ENCODE results near the gene OR1L4. TPM values are rescaled to one million over a fixed set of nuclear protein-coding genes. Genes with fewer than 3 reads are reported as not detected.

The OR1L4 gene
- total RNA-seq, 2 experiments from 2014 or later, result not detected

GRCh38 chr9:122754825-122755224, 31.0 kb downstream of the OR1L4 start:
- CTCF ChIA-PET (ENCODE audit: unreplicated experiment), result no interaction called here
- no peak overlapping the region for H3K4me2 ChIP-seq (ENCODE audit: low read length)
- no TSS peak for BruUV-seq (replicated peaks)
- no peaks in the 10 kb centered on the region for H4K20me1 ChIP-seq (ENCODE audit: insufficient read depth, low read length)
- H3K9me2 ChIP-seq (ENCODE audit: insufficient read depth, low read length), result no peaks in the 10 kb centered on the region
- DNase-seq (ENCODE audit: low spot score), result no peak
- H3K79me2 ChIP-seq (ENCODE audit: insufficient read depth, low read depth, low read length), result no peaks in the 10 kb centered on the region
- H3K4me1 ChIP-seq (ENCODE audit: insufficient read depth, low read length, poor library complexity, severe bottlenecking), result no peaks in the 10 kb centered on the region
- H2AFZ ChIP-seq (ENCODE audit: low read length), result no peak overlapping the region
- intact Hi-C loops (cut with micrococcal nuclease; ENCODE audit: unreplicated experiment), result no loop called here
- no peak overlapping the region for H3K27ac ChIP-seq (ENCODE audit: low read depth, low read length, poor library complexity, severe bottlenecking)
- POLR2A ChIA-PET, result no interaction called here
- 0 out of 2 replicates have a peak, but pooled peaks cover 6% of the 10 kb centered on the region for H3K9me3 ChIP-seq (ENCODE audit: low read length)
- H3K36me3 ChIP-seq (ENCODE audit: insufficient read depth, low read length), result no peaks in the 10 kb centered on the region
- H3K4me3 ChIP-seq (ENCODE audit: low read depth, low read length, poor library complexity, severe bottlenecking), result no peak overlapping the region
- TF ChIP-seq CTCF (conservative IDR thresholded peaks at IDR 0.05; ENCODE audit: low read length) (no peak), EZH2phosphoT487 (IDR thresholded peaks at IDR 0.05; ENCODE audit: borderline replicate concordance, low read depth, low read length) (no peak)

- POLR2A ChIA-PET, result no interaction called here
- CTCF ChIA-PET (ENCODE audit: unreplicated experiment), result no interaction called here
Measured at GRCh38 chr9:122767817-122768216, 44.0 kb downstream of the OR1L4 start.

More at GRCh38 chr9:122767817-122768216, 44.0 kb downstream of the OR1L4 start:
- intact Hi-C loops (cut with micrococcal nuclease; ENCODE audit: unreplicated experiment), result no loop called here
- no peak for DNase-seq (ENCODE audit: low spot score)
- H3K4me3 ChIP-seq (ENCODE audit: low read depth, low read length, poor library complexity, severe bottlenecking), result no peak overlapping the region
- BruUV-seq (replicated peaks), result no TSS peak
- H3K79me2 ChIP-seq (ENCODE audit: insufficient read depth, low read depth, low read length), result no peaks in the 10 kb centered on the region
- no peaks in the 10 kb centered on the region for H3K9me3 ChIP-seq (ENCODE audit: low read length)
- no peaks in the 10 kb centered on the region for H4K20me1 ChIP-seq (ENCODE audit: insufficient read depth, low read length)
- H3K36me3 ChIP-seq (ENCODE audit: insufficient read depth, low read length), result no peaks in the 10 kb centered on the region
- no peak for TF ChIP-seq CTCF (conservative IDR thresholded peaks at IDR 0.05; ENCODE audit: low read length)
- TF ChIP-seq EZH2phosphoT487 (IDR thresholded peaks at IDR 0.05; ENCODE audit: borderline replicate concordance, low read depth, low read length), result no peak
- H2AFZ ChIP-seq (ENCODE audit: low read length), result no peak overlapping the region
- no peak overlapping the region for H3K4me2 ChIP-seq (ENCODE audit: low read length)
- H3K27ac ChIP-seq (ENCODE audit: low read depth, low read length, poor library complexity, severe bottlenecking), result no peak overlapping the region
- no peaks in the 10 kb centered on the region for H3K9me2 ChIP-seq (ENCODE audit: insufficient read depth, low read length)
- H3K4me1 ChIP-seq (ENCODE audit: insufficient read depth, low read length, poor library complexity, severe bottlenecking), result no peaks in the 10 kb centered on the region

Other genes starting within 250 kb of the OR1L4 start
- gene OR1J1, start 246.1 kb upstream of the OR1L4 start, total RNA-seq (2014; rRNA removed; shearing (Covaris generic)), result not detected in 2 replicates
- not detected in 2 replicates for gene OR1J1, start 246.1 kb upstream of the OR1L4 start, total RNA-seq (2022)
- gene OR1J2, start 213.2 kb upstream of the OR1L4 start, total RNA-seq (2014; rRNA removed; shearing (Covaris generic)), result not detected in 2 replicates
- not detected in 2 replicates for gene OR1J2, start 213.2 kb upstream of the OR1L4 start, total RNA-seq (2022)
- not detected in 2 replicates for gene OR1J4, start 204.8 kb upstream of the OR1L4 start, total RNA-seq (2014; rRNA removed; shearing (Covaris generic))
- not detected in 2 replicates for gene OR1J4, start 204.8 kb upstream of the OR1L4 start, total RNA-seq (2022)
- not detected in 2 replicates for gene OR1N1, start 196.7 kb upstream of the OR1L4 start, total RNA-seq (2014; rRNA removed; shearing (Covaris generic))
- not detected in 2 replicates for gene OR1N1, start 196.7 kb upstream of the OR1L4 start, total RNA-seq (2022)
- not detected in 2 replicates for gene OR1N2, start 170.9 kb upstream of the OR1L4 start, total RNA-seq (2014; rRNA removed; shearing (Covaris generic))
- not detected in 2 replicates for gene OR1N2, start 170.9 kb upstream of the OR1L4 start, total RNA-seq (2022)
- gene OR1L8, start 140.6 kb upstream of the OR1L4 start, total RNA-seq (2014; rRNA removed; shearing (Covaris generic)), result not detected in 2 replicates
- gene OR1L8, start 140.6 kb upstream of the OR1L4 start, total RNA-seq (2022), result not detected in 2 replicates
- not detected in 2 replicates for gene OR1Q1, start 109.3 kb upstream of the OR1L4 start, total RNA-seq (2014; rRNA removed; shearing (Covaris generic))
- gene OR1Q1, start 109.3 kb upstream of the OR1L4 start, total RNA-seq (2022), result not detected in 2 replicates
- gene OR1B1, start 66.4 kb upstream of the OR1L4 start, total RNA-seq (2014; rRNA removed; shearing (Covaris generic)), result not detected in 2 replicates
- not detected in 2 replicates for gene OR1B1, start 66.4 kb upstream of the OR1L4 start, total RNA-seq (2022)
- gene OR1L1, start 62.3 kb upstream of the OR1L4 start, total RNA-seq (2014; rRNA removed; shearing (Covaris generic)), result not detected in 2 replicates
- gene OR1L1, start 62.3 kb upstream of the OR1L4 start, total RNA-seq (2022), result not detected in 2 replicates
- not detected in 2 replicates for gene OR1L3, start 48.9 kb upstream of the OR1L4 start, total RNA-seq (2014; rRNA removed; shearing (Covaris generic))
- not detected in 2 replicates for gene OR1L3, start 48.9 kb upstream of the OR1L4 start, total RNA-seq (2022)
- gene OR1L6, start 18.3 kb downstream of the OR1L4 start, total RNA-seq (2014; rRNA removed; shearing (Covaris generic)), result not detected in 2 replicates
- not detected in 2 replicates for gene OR1L6, start 18.3 kb downstream of the OR1L4 start, total RNA-seq (2022)
- gene OR5C1, start 64.9 kb downstream of the OR1L4 start, total RNA-seq (2014; rRNA removed; shearing (Covaris generic)), result not detected in 2 replicates
- gene OR5C1, start 64.9 kb downstream of the OR1L4 start, total RNA-seq (2022), result not detected in 2 replicates
- not detected in 2 replicates for gene OR1K1, start 76.1 kb downstream of the OR1L4 start, total RNA-seq (2014; rRNA removed; shearing (Covaris generic))
- gene OR1K1, start 76.1 kb downstream of the OR1L4 start, total RNA-seq (2022), result not detected in 2 replicates
- gene PDCL, start 104.6 kb downstream of the OR1L4 start, total RNA-seq (2014; rRNA removed; shearing (Covaris generic)), result 25.1 and 26.9 TPM in 2 replicates
- 24.0 and 26.6 TPM in 2 replicates for gene PDCL, start 104.6 kb downstream of the OR1L4 start, total RNA-seq (2022)
- gene RC3H2, start 181.4 kb downstream of the OR1L4 start, total RNA-seq (2014; rRNA removed; shearing (Covaris generic)), result 45.0 and 46.2 TPM in 2 replicates
- gene RC3H2, start 181.4 kb downstream of the OR1L4 start, total RNA-seq (2022), result 73.7 and 78.7 TPM in 2 replicates
- 7.1 and 8.1 TPM in 2 replicates for gene ZBTB6, start 189.3 kb downstream of the OR1L4 start, total RNA-seq (2014; rRNA removed; shearing (Covaris generic))
- 8.4 and 9.4 TPM in 2 replicates for gene ZBTB6, start 189.3 kb downstream of the OR1L4 start, total RNA-seq (2022)
- 7.6 and 10.8 TPM in 2 replicates for gene ZBTB26, start 207.5 kb downstream of the OR1L4 start, total RNA-seq (2014; rRNA removed; shearing (Covaris generic))
- gene ZBTB26, start 207.5 kb downstream of the OR1L4 start, total RNA-seq (2022), result 14.2 and 15.6 TPM in 2 replicates
- gene RABGAP1, start 217.0 kb downstream of the OR1L4 start, total RNA-seq (2014; rRNA removed; shearing (Covaris generic)), result 16.8 and 24.2 TPM in 2 replicates
- 39.8 and 46.6 TPM in 2 replicates for gene RABGAP1, start 217.0 kb downstream of the OR1L4 start, total RNA-seq (2022)